SK-N-SH treated with all-trans-retinoic acid at 6 μM for 48 hours (cell line): ENCODE measurements around the gene MYLIP.

ENCODE experiments used
- ISL1 ChIP-seq: fragments of 250-450 bp; sonication (Bioruptor Pico); IDR thresholded peaks from 2 replicates; pipeline ENCODE4 v2.1.2; 2022; ENCODE audit warnings: mild to moderate bottlenecking, moderate library complexity
- PPARA ChIP-seq: fragments of 250-450 bp; sonication (Bioruptor Pico); IDR thresholded peaks from 2 replicates; pipeline ENCODE4 v1.5.0; 2020; ENCODE audit warnings: mild to moderate bottlenecking, borderline replicate concordance
- TOX ChIP-seq: fragments of 250-450 bp; sonication (Bioruptor Pico); IDR thresholded peaks from 2 replicates; pipeline ENCODE4 v1.8.0; 2021; ENCODE audit warnings: mild to moderate bottlenecking, moderate library complexity, borderline replicate concordance
- ZFP3 ChIP-seq: fragments of 250-450 bp; sonication (Bioruptor Pico); IDR thresholded peaks from 2 replicates; pipeline ENCODE4 v1.5.0; 2020; ENCODE audit warnings: mild to moderate bottlenecking, moderate library complexity
- ZNF8 ChIP-seq: fragments of 450-650 bp; formaldehyde crosslinking; IDR thresholded peaks from 2 replicates; pipeline ENCODE4 v1.5.0; 2020; ENCODE audit warnings: mild to moderate bottlenecking, moderate library complexity
- TF ChIP-seq, protein P1 (sequence below): fragments of 250-450 bp; sonication (Bioruptor Pico); IDR thresholded peaks from 2 replicates; pipeline ENCODE4 v1.8.0; 2020; ENCODE audit warnings: mild to moderate bottlenecking, moderate library complexity, borderline replicate concordance
- TF ChIP-seq, protein P2 (sequence below): fragments of 250-450 bp; sonication (Bioruptor Pico); IDR thresholded peaks from 2 replicates; pipeline ENCODE4 v1.5.0; 2020; ENCODE audit warnings: mild to moderate bottlenecking, moderate library complexity
- TF ChIP-seq, protein P3 (sequence below): fragments of 250-450 bp; sonication (Bioruptor Pico); IDR thresholded peaks from 2 replicates; pipeline ENCODE4 v1.5.1; 2020; ENCODE audit warnings: low read depth, mild to moderate bottlenecking, moderate library complexity
- TF ChIP-seq, protein P4 (sequence below): fragments of 250-450 bp; sonication (Bioruptor Pico); IDR thresholded peaks from 2 replicates; pipeline ENCODE4 v1.5.1; 2021; ENCODE audit warnings: mild to moderate bottlenecking, moderate library complexity

DNA sequence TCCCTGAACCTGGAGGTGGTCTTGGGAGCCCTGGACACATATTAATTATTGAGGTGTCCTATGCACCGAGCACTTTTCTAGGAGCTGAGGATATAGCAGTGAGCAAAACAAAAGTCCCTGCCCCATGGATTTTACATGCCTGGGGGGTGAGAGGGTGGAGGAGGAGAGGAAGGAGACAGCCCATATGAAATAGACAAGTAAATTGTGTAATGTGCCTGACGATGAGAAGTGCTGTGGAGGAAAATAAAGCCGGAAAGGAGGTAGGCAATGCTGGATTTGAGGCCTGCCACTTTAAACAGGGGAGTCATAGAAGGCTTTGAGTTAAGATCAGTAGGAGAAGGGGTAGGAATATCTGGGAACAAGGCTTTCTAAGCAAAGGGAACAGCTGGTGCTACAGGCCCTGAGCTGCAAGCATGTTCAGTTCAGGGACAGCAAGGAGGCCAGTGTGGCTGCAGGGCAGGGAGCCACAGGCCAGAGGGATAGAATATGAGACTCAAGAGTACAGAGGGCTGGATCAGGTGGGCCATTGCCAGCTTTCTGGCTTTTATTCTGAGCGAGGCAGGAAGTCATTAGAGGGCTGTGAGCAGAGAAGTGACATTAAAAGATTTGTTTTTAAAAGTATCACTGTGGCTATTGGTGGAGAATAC, 19.1 kb upstream of the MYLIP start:
- TF ChIP-seq PPARA (no peak), ZNF8 (CRISPR knock-in tag) (no peak), ISL1 (CRISPR knock-in tag) (no peak), TOX (CRISPR knock-in tag) (no peak), ZFP3 (no peak)
- TF ChIP-seq, protein P1, sequence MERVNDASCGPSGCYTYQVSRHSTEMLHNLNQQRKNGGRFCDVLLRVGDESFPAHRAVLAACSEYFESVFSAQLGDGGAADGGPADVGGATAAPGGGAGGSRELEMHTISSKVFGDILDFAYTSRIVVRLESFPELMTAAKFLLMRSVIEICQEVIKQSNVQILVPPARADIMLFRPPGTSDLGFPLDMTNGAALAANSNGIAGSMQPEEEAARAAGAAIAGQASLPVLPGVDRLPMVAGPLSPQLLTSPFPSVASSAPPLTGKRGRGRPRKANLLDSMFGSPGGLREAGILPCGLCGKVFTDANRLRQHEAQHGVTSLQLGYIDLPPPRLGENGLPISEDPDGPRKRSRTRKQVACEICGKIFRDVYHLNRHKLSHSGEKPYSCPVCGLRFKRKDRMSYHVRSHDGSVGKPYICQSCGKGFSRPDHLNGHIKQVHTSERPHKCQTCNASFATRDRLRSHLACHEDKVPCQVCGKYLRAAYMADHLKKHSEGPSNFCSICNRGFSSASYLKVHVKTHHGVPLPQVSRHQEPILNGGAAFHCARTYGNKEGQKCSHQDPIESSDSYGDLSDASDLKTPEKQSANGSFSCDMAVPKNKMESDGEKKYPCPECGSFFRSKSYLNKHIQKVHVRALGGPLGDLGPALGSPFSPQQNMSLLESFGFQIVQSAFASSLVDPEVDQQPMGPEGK (CRISPR knock-in tag) = no peak
- TF ChIP-seq, protein P2, sequence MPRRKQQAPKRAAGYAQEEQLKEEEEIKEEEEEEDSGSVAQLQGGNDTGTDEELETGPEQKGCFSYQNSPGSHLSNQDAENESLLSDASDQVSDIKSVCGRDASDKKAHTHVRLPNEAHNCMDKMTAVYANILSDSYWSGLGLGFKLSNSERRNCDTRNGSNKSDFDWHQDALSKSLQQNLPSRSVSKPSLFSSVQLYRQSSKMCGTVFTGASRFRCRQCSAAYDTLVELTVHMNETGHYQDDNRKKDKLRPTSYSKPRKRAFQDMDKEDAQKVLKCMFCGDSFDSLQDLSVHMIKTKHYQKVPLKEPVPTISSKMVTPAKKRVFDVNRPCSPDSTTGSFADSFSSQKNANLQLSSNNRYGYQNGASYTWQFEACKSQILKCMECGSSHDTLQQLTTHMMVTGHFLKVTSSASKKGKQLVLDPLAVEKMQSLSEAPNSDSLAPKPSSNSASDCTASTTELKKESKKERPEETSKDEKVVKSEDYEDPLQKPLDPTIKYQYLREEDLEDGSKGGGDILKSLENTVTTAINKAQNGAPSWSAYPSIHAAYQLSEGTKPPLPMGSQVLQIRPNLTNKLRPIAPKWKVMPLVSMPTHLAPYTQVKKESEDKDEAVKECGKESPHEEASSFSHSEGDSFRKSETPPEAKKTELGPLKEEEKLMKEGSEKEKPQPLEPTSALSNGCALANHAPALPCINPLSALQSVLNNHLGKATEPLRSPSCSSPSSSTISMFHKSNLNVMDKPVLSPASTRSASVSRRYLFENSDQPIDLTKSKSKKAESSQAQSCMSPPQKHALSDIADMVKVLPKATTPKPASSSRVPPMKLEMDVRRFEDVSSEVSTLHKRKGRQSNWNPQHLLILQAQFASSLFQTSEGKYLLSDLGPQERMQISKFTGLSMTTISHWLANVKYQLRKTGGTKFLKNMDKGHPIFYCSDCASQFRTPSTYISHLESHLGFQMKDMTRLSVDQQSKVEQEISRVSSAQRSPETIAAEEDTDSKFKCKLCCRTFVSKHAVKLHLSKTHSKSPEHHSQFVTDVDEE (CRISPR knock-in tag) = no peak
- TF ChIP-seq, protein P3, sequence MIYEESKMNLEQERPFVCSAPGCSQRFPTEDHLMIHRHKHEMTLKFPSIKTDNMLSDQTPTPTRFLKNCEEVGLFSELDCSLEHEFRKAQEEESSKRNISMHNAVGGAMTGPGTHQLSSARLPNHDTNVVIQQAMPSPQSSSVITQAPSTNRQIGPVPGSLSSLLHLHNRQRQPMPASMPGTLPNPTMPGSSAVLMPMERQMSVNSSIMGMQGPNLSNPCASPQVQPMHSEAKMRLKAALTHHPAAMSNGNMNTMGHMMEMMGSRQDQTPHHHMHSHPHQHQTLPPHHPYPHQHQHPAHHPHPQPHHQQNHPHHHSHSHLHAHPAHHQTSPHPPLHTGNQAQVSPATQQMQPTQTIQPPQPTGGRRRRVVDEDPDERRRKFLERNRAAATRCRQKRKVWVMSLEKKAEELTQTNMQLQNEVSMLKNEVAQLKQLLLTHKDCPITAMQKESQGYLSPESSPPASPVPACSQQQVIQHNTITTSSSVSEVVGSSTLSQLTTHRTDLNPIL = no peak
- TF ChIP-seq, protein P4, sequence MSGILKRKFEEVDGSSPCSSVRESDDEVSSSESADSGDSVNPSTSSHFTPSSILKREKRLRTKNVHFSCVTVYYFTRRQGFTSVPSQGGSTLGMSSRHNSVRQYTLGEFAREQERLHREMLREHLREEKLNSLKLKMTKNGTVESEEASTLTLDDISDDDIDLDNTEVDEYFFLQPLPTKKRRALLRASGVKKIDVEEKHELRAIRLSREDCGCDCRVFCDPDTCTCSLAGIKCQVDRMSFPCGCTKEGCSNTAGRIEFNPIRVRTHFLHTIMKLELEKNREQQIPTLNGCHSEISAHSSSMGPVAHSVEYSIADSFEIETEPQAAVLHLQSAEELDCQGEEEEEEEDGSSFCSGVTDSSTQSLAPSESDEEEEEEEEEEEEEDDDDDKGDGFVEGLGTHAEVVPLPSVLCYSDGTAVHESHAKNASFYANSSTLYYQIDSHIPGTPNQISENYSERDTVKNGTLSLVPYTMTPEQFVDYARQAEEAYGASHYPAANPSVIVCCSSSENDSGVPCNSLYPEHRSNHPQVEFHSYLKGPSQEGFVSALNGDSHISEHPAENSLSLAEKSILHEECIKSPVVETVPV (CRISPR knock-in tag) = no peak
